ENCODE data around the gene AK5.

Gene AK5

GRCh38 chr1:77355010-77355409 lies 73.2 kb downstream of the AK5 start:
- no peak for DNase-seq (ENCODE audit: low spot score)

- DNase-seq (ENCODE audit: low spot score): no peak
Observed at GRCh38 chr1:77356136-77356535, 74.3 kb downstream of the AK5 start.

GRCh38 chr1:77360256-77360655 lies 78.4 kb downstream of the AK5 start:
- no peak for DNase-seq (ENCODE audit: low spot score)

DNA sequence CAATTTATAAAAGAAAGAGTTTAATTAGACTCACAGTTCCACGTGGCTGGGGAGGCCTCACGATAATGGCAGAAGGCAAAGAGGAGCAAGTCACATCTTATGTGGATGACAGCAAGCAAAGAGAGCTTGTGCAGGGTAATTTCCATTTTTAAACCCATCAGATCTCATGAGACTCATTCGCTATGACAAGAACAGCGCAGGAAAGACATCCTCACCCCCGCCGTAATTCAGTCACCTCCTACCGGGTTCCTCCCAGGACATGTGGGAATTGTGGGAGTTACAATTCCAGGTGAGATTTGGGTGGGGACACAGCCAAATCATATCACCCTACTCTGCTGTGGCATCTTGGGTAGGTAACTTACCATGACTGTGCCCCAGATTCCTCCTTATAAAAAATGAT lies 79.8 kb downstream of the AK5 start:
- DNase-seq (ENCODE audit: low spot score): no peak

- no peak for DNase-seq (ENCODE audit: low spot score)
Observed at GRCh38 chr1:77370161-77370560, 88.3 kb downstream of the AK5 start.

GRCh38 chr1:77370583-77371306 lies 88.9 kb downstream of the AK5 start:
- no peak for DNase-seq (ENCODE audit: low spot score)

- no peak for DNase-seq (ENCODE audit: low spot score)
Observed at GRCh38 chr1:77371396-77371795, 89.6 kb downstream of the AK5 start.

DNA sequence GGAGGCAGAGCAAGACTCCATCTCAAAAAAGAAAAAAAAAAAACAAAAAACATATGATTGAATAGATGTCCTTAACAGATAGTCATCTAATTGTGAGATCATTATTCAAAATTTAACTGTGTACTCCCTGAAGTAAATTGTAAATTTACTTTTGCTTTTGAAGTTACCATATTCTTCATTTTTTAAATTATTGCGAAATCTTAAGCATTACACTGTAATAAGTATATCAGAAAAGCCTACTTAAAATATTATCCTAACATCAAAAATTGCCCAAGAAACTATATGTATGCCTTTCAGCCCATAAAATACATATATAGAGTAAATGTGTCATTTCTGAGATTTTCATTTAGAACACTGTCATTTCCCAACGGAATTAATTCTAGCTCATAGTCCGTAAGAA lies 91.9 kb downstream of the AK5 start:
- no peak for DNase-seq (ENCODE audit: low spot score)

DNA sequence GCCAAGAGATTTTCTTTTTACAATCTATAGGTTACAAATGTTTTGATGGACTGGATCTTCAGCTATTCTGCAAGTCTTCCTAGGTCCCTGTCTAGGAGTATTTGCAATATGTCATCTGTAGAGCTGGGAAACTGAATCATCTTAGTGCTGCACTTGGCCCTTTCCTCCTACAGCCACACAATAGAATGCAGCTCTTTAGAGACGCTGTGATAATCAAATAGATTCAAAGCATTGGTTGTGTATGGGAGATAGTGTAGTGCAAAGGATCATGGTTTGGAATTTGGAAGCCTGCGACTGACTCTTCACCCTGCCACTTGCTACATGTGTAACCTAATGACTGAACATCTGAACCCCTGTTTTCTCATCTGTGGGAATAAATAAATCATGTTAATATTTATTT lies 93.7 kb downstream of the AK5 start:
- DNase-seq (ENCODE audit: low spot score): no peak

- DNase-seq (ENCODE audit: low spot score): no peak
Observed at GRCh38 chr1:77375990-77376389, 94.2 kb downstream of the AK5 start.

GRCh38 chr1:77378723-77379535 lies 97.1 kb downstream of the AK5 start:
- DNase-seq (ENCODE audit: low spot score): no peak

DNA sequence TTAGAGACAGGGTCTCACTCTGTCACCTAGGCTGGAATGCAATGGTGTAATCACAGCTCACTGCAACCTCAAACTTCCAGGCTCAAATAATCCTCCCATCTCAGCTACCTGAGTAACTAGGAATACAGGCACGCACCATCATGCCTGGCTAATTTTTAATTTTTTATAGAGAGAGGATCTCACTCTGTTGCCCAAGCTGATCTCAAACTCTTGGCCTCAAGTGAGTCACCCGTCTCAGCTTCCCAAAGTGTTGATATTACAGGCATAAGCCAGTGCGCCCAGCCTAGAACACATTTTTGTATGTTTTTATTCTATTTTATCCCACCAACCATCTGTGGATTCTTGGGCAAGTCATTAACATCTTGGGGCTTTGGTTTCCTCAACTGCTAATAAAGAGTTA lies 100.5 kb downstream of the AK5 start:
- DNase-seq (ENCODE audit: low spot score): no peak

DNA sequence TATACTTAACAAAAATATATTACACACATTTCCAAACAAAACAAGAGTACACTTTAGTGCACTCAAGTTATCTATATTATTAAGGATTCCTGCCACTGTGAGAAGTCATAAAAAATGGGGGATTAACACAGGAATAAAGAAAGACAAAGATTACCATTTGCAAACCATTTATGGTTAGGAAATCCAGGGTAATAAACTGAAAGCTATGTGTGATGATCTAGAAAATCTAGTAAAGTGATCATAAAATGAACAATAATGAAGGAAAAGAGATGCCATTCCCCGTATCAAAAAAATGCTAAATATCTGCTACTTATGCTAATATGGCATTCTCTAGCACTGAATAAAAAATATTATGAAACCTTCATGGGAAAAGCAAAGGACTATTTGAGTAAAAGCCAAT lies 101.4 kb downstream of the AK5 start:
- no peak for DNase-seq (ENCODE audit: low spot score)

- DNase-seq (ENCODE audit: low spot score): no peak
Observed at GRCh38 chr1:77385551-77385950, 103.7 kb downstream of the AK5 start.

DNA sequence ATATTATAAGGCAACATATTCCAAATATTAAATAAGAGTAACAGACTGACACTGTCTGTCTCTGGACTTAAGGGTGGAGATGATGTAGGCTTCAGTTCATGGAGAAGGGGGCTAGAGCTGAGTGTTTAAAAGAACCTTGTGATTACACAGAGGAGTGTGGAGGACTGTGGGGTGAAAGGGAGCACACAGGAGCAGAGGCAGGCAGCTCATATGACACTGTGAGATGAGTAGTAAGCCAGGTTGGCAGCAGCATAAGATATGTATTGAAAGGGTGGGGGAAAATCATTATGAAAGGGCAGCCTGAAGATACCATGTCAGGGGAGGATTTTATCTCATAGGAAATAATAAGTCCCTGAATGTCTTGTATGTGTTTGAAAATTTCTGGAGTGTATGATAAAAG lies 104.5 kb downstream of the AK5 start:
- no peak for DNase-seq (ENCODE audit: low spot score)

DNA sequence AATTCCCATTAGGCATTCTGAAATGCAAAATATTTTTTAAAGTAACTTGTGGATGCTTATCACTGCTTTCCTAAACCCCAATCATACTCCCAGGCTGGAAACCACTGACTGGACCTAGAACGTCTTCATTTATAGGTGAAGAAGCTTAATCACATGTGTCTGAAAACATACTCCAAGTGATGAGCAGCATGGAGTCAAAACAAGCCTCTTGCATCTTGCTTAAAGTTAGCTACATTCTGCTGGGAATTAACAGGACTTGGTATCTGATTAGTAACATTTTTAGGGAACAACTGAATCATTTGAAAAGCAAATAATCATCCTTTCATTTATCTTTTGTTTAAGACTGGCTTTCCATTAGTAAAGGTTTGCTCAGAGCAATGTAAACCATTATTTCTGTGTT lies 105.7 kb downstream of the AK5 start:
- no peak for DNase-seq (ENCODE audit: low spot score)

DNA sequence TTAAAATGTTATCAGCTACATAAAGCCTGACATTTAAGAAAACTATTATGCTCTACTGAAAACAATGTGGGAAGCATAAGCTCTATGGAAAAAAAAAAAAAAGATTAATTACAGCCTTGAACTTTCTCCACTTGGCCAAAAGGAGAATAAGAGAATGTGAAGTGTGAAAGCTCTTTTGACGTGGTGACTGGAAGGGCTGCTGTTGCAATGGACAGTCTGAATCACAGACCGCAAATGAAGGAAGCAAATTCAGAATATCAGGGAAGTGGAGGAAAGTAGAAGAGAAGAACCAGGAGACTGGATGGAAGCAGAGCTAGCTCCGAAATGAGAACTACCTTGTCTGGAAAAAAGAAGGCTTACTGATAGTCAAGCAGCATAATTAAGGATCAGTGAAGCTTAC lies 106.8 kb downstream of the AK5 start:
- DNase-seq (ENCODE audit: low spot score): no peak

- no peak for DNase-seq (ENCODE audit: low spot score)
Observed at GRCh38 chr1:77392486-77392885, 110.7 kb downstream of the AK5 start.

- DNase-seq (ENCODE audit: low spot score): no peak
Observed at GRCh38 chr1:77394166-77394565, 112.3 kb downstream of the AK5 start.

- no peak for DNase-seq (ENCODE audit: low spot score)
Observed at GRCh38 chr1:77395051-77395450, 113.2 kb downstream of the AK5 start.

- DNase-seq (ENCODE audit: low spot score): no peak
Observed at GRCh38 chr1:77398152-77398551, 116.3 kb downstream of the AK5 start.

DNA sequence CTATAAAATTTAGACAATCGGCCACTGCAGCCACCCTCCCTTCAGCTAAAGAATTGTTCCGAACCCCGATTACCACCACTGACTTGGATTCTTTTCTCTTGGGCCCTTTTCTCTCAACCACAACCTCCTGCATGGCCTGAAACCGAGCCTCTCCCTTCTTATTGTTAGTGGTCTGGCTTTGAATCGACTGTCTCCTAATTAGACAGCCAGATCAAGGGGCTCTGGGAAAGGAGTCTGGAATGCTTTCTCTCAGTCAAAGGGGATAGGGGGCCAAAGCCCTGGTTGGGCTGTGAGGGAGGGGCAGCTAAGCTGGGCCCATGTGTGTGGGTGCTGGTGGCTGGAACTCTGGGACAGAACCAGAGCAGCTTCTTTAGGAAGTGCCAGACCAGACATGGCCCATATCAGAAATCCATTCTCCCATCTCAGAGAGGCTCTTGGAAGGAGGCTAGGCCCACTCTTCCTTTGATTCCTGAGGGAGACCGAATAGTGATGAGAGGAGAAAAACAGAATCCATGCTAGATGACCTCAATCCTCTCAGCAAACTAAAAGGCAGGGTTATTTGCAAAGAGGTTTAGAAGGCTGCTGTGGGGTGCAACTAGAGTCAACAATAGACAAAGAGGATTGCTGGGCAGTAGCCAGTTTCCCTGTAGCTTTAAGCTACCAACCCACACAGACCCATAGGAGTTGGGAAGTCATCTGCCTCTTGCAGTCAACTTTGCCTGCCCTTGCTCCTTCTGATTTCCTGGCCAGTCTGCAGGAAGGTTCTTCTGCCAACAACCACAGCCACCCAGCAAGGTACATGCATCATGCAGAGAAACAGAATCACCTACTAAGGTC lies 117.6 kb downstream of the AK5 start:
- DNase-seq (ENCODE audit: low spot score): no peak

GRCh38 chr1:77400781-77401180 lies 119.0 kb downstream of the AK5 start:
- no peak for DNase-seq (ENCODE audit: low spot score)
